A549 (cell line): Measurements from ENCODE around the gene RORC. TPM values are rescaled to one million over a fixed set of nuclear protein-coding genes. Genes with fewer than 3 reads are reported as not detected.

Source experiments
- ATAC-seq, 2 experiments: fragments of 200-7000 bp in 1 of 2; fragments of >200 bp in 1 of 2; cut with Nextera tagmentation in 1 of 2; cut with Tn5 transposase in 1 of 2; 3 replicates each; pipeline versions ENCODE4 v1.8.0 to v1.9.1; 2018 to 2020; ENCODE audit warnings: mild to moderate bottlenecking in 1 of 2, moderate library complexity in 1 of 2
- CTCF ChIA-PET: fragments of 300-600 bp; sonication (Branson Sonifier 250); formaldehyde crosslinking; extraction: SDS; loops from one replicate; lab custom pipeline; 2021; ENCODE audit warnings: antibody characterized with exemption, inconsistent platforms; lab: Yijun Ruan, JAX
- POLR2A ChIA-PET: fragments of 350-600 bp; formaldehyde crosslinking; extraction: SDS; loops from one replicate; lab custom pipeline; 2021; ENCODE audit warnings: antibody characterized with exemption, inconsistent platforms; lab: Yijun Ruan, JAX
- DNase-seq, 2 experiments: peaks; one replicate each; pipeline versions ENCODE4 v3.0.0 to v3.0.0-alpha.2; 2011 to 2016; ENCODE audit warnings: low read depth in 1 of 2, low spot score in 1 of 2
- FAIRE-seq: peaks from 2 replicates; lab custom pipeline; 2011; peaks lifted over from hg19 to GRCh38; lab: Jason Lieb, UNC
- H3K27ac ChIP-seq, 2 experiments: fragments of >200 bp; sonication (Bioruptor Twin); formaldehyde crosslinking; 3 replicates each; pipeline ENCODE4 v1.5.1; 2016 to 2017
- H3K4me1 ChIP-seq: fragments of >200 bp; sonication (Bioruptor Twin); formaldehyde crosslinking; 3 replicates; pipeline ENCODE4 v1.6.1; 2016
- H3K4me2 ChIP-seq: fragments of >200 bp; sonication (Bioruptor Twin); formaldehyde crosslinking; 3 replicates; pipeline ENCODE4 v1.6.1; 2016
- H3K4me3 ChIP-seq: fragments of >200 bp; sonication (Bioruptor Twin); formaldehyde crosslinking; 3 replicates; pipeline ENCODE4 v1.5.1; 2016
- H3K9me3 ChIP-seq: fragments of >200 bp; sonication (Bioruptor Twin); formaldehyde crosslinking; 3 replicates; pipeline ENCODE4 v1.6.1; 2016
- ATOH8 ChIP-seq: fragments of 250-450 bp; sonication (Bioruptor Pico); IDR thresholded peaks from 2 replicates; pipeline ENCODE4 v1.5.0; 2020; ENCODE audit warnings: low read depth, mild to moderate bottlenecking, moderate library complexity
- BHLHE40 ChIP-seq: IDR thresholded peaks from 2 replicates; pipeline ENCODE4 v1.6.1; 2012; ENCODE audit warnings: low read depth, low read length, inconsistent platforms
- CBX2 ChIP-seq: fragments of 200-600 bp; sonication (generic); IDR thresholded peaks from 2 replicates; pipeline ENCODE4 v1.6.1; 2016; ENCODE audit warnings: low read depth, mild to moderate bottlenecking, borderline replicate concordance
- CEBPB ChIP-seq, 2 experiments: fragments of >200 bp in 1 of 2; sonication (Bioruptor Twin) in 1 of 2; formaldehyde crosslinking in 1 of 2; IDR thresholded peaks; 2 replicates each; pipeline ENCODE4 v1.6.1; 2012 to 2016
- EHMT2 ChIP-seq: fragments of 200-600 bp; sonication (generic); IDR thresholded peaks from 2 replicates; pipeline ENCODE4 v1.6.1; 2016; ENCODE audit warnings: antibody characterized with exemption, low read depth, mild to moderate bottlenecking, moderate library complexity
- ESRRA ChIP-seq: fragments of 150-350 bp; IDR thresholded peaks from 2 replicates; pipeline ENCODE4 v1.6.1; 2014; ENCODE audit warnings: mild to moderate bottlenecking, low read length, borderline replicate concordance
- FOSB ChIP-seq: fragments of 250-450 bp; sonication (Bioruptor Pico); IDR thresholded peaks from 2 replicates; pipeline ENCODE4 v1.5.0; 2020; ENCODE audit warnings: mild to moderate bottlenecking, moderate library complexity
- FOXS1 ChIP-seq: fragments of 250-450 bp; sonication (Bioruptor Pico); IDR thresholded peaks from 2 replicates; pipeline ENCODE4 v1.5.0; 2020; ENCODE audit warnings: mild to moderate bottlenecking, moderate library complexity
- HDAC2 ChIP-seq: fragments of 200-600 bp; sonication (generic); IDR thresholded peaks from 2 replicates; pipeline ENCODE4 v1.6.1; 2016
- HOXA7 ChIP-seq: fragments of 250-450 bp; sonication (Bioruptor Pico); IDR thresholded peaks from 2 replicates; pipeline ENCODE4 v1.5.0; 2020; ENCODE audit warnings: mild to moderate bottlenecking, moderate library complexity
- HOXB5 ChIP-seq: fragments of 250-450 bp; sonication (Bioruptor Pico); IDR thresholded peaks from 2 replicates; pipeline ENCODE4 v1.5.0; 2020; ENCODE audit warnings: mild to moderate bottlenecking, moderate library complexity
- JUN ChIP-seq, 2 experiments: fragments of >200 bp; sonication (Bioruptor Twin); formaldehyde crosslinking; IDR thresholded peaks; 2 replicates in 1 of 2; 3 replicates in 1 of 2; pipeline ENCODE4 v1.6.1; 2016 to 2017
- KDM1A ChIP-seq: fragments of 200-600 bp; sonication (generic); IDR thresholded peaks from 2 replicates; pipeline ENCODE4 v1.6.1; 2016; ENCODE audit warnings: low read depth, mild to moderate bottlenecking
- KDM5A ChIP-seq: fragments of 200-600 bp; sonication (generic); IDR thresholded peaks from 2 replicates; pipeline ENCODE4 v1.6.1; 2016; ENCODE audit warnings: antibody characterized with exemption, mild to moderate bottlenecking
- MAFK ChIP-seq: fragments of 450-650 bp; IDR thresholded peaks from 2 replicates; pipeline ENCODE4 v1.6.1; 2014; ENCODE audit not compliant: partially characterized antibody
- MAX ChIP-seq: IDR thresholded peaks from 2 replicates; pipeline ENCODE4 v1.6.1; 2012
- MYC ChIP-seq: IDR thresholded peaks from 2 replicates; pipeline ENCODE4 v1.6.1; 2012; ENCODE audit warnings: mild to moderate bottlenecking, inconsistent platforms, low read length, improper control_type of control experiment, borderline replicate concordance
- NFE2L2 ChIP-seq: fragments of 150-350 bp; conservative IDR thresholded peaks from 2 replicates; pipeline ENCODE4 v1.6.1; 2014; ENCODE audit warnings: low read length
- POLR2A ChIP-seq: IDR thresholded peaks from 2 replicates; pipeline ENCODE4 v1.6.1; 2012; ENCODE audit warnings: mild to moderate bottlenecking, low read length
- POLR2AphosphoS2 ChIP-seq: conservative IDR thresholded peaks from 2 replicates; pipeline ENCODE4 v1.6.1; 2012; ENCODE audit warnings: low read length, improper control_type of control experiment, inconsistent platforms
- RARB ChIP-seq: fragments of 250-450 bp; sonication (Bioruptor Pico); IDR thresholded peaks from 2 replicates; pipeline ENCODE4 v1.8.0; 2021; ENCODE audit warnings: mild to moderate bottlenecking, moderate library complexity
- RCOR1 ChIP-seq: fragments of 150-350 bp; IDR thresholded peaks from 2 replicates; pipeline ENCODE4 v1.6.1; 2014; ENCODE audit warnings: antibody characterized with exemption, low read length, low read depth
- RFX5 ChIP-seq: fragments of 450-650 bp; IDR thresholded peaks from 2 replicates; pipeline ENCODE4 v1.7.1; 2014; ENCODE audit warnings: antibody characterized with exemption, mild to moderate bottlenecking, moderate library complexity
- RNF2 ChIP-seq: fragments of 200-600 bp; sonication (generic); IDR thresholded peaks from 2 replicates; pipeline ENCODE4 v1.6.1; 2016; ENCODE audit warnings: low read depth, mild to moderate bottlenecking, antibody characterized with exemption, moderate library complexity, borderline replicate concordance
- TFCP2L1 ChIP-seq: fragments of 250-450 bp; sonication (Bioruptor Pico); IDR thresholded peaks from 2 replicates; pipeline ENCODE4 v1.5.0; 2021; ENCODE audit warnings: mild to moderate bottlenecking
- TP53 ChIP-seq: fragments of 250-450 bp; sonication (Bioruptor Pico); IDR thresholded peaks from 2 replicates; pipeline ENCODE4 v1.5.0; 2021; ENCODE audit warnings: mild to moderate bottlenecking, moderate library complexity
- ZNF302 ChIP-seq: fragments of 250-450 bp; sonication (Bioruptor Pico); IDR thresholded peaks from 2 replicates; pipeline ENCODE4 v1.9.0; 2021; ENCODE audit warnings: inconsistent platforms, mild to moderate bottlenecking, moderate library complexity
- ZSCAN20 ChIP-seq: fragments of 250-450 bp; sonication (Bioruptor Pico); IDR thresholded peaks from 2 replicates; pipeline ENCODE4 v1.8.0; 2022; ENCODE audit warnings: mild to moderate bottlenecking, moderate library complexity
- WGBS: methylation state at CpG from one replicate; pipeline ENCODE4 v1.1.6; 2017; ENCODE audit errors: missing lambda C conversion rate; 5-methylcytosine and 5-hydroxymethylcytosine counted together
- polyA plus RNA-seq, 4 experiments: library from polyadenylated mRNA; depleted of rRNA in 3 of 4; stranded (reverse); fragments of >200 nt; fragmentation: RNase III in 1 of 4; extraction: RNeasy Plus Mini Kit Qiagen cat#74134 plus additional on column Dnase treatment in 1 of 4; gene quantifications; 2 replicates in 3 of 4; 3 replicates in 1 of 4; pipeline ENCODE4 v1.2.3, GENCODE V29; 2011 to 2017
- TF ChIP-seq, protein P1 (sequence below): fragments of 250-450 bp; sonication (Bioruptor Pico); IDR thresholded peaks from 2 replicates; pipeline ENCODE4 v1.5.0; 2021; ENCODE audit warnings: mild to moderate bottlenecking, moderate library complexity, borderline replicate concordance
- TF ChIP-seq, protein P2 (sequence below): IDR thresholded peaks from 2 replicates; pipeline ENCODE4 v1.6.1; 2012; ENCODE audit warnings: low read depth, borderline replicate concordance

The RORC gene
- polyA plus RNA-seq, 2 of the 4 experiments (the other 2 are of a cell fraction), result 0.06 to 0.25 TPM

DNA sequence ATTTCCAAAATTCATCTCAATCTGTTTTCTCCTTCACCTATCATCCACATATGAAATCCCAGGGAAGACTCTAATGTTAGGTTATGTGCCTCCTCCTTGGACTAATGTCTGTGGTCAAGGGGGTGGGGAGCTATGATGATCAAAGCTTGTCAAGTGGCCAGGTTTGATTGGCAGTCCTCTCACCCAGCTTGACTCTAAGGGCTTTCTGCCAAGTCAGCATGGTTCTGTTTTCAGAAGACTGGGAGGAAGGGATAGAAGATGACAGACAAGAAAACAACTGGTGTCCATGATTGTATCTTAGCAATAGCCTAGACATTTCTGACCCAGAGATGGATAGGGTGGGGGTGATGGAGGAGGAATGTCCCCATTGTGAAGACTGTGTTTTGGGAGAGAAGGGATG is 31.0 kb upstream of the RORC start:
- Histone ChIP-seq H3K27ac (no peak overlapping the region), H3K4me3 (no peak overlapping the region), H3K4me2 (no peak overlapping the region), H3K9me3 (no peaks in the 10 kb centered on the region), H3K4me1 (no peaks in the 10 kb centered on the region)
- DNase-seq (no peak), FAIRE-seq (no peak), ATAC-seq (no peak)
- ChIA-PET CTCF (no interaction called here), POLR2A (no interaction called here)
- no peak for TF ChIP-seq POLR2A
- peak; percentile 89 for TF ChIP-seq MAFK

DNA sequence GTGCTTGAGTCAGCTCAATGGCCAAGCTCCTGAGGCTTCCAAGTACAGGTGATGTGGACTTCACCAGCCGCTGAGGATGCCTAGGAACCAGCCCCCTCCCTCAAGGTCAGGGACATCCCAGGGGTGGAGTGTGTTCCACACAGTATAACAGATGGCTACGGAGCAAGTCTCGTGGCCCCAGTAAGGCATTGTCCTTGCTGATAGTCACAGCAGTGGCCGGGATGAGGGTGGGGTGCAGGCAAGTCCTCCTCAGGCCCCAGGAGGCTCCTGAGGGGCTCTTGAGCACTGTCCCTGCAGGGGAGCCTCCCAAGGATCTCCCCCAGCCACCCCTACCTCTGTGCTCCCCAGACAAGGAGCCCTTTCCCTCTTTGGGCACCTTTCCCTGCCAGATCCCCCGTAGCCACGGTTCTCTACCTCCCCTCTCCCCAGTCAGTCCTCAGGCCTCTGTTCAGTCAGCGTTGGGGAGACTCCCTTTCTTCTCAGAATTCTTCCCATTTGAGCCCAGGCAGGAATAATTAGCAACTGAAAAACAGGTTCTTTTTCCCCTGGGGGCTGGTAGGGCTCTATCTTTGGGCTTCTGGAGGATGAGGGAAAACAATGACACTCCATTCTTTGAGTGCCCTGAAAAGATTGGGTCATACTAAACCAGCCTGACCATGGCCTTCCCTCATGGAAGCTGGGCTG is 29.0 kb upstream of the RORC start:
- TF ChIP-seq RNF2 (no peak), ZSCAN20 (CRISPR knock-in tag) (no peak), MYC (no peak), RFX5 (no peak), ATOH8 (CRISPR knock-in tag) (no peak), HDAC2 (no peak), MAX (no peak), ZNF302 (CRISPR knock-in tag) (no peak), FOXS1 (CRISPR knock-in tag) (no peak), HOXA7 (no peak), CBX2 (no peak), TP53 (CRISPR knock-in tag) (no peak), NFE2L2 (no peak), KDM1A (no peak), TFCP2L1 (CRISPR knock-in tag) (no peak), FOSB (CRISPR knock-in tag) (no peak), BHLHE40 (no peak), ESRRA (no peak), CEBPB (IDR thresholded peaks at IDR 0.05) (no peak)
- TF ChIP-seq, protein P1, sequence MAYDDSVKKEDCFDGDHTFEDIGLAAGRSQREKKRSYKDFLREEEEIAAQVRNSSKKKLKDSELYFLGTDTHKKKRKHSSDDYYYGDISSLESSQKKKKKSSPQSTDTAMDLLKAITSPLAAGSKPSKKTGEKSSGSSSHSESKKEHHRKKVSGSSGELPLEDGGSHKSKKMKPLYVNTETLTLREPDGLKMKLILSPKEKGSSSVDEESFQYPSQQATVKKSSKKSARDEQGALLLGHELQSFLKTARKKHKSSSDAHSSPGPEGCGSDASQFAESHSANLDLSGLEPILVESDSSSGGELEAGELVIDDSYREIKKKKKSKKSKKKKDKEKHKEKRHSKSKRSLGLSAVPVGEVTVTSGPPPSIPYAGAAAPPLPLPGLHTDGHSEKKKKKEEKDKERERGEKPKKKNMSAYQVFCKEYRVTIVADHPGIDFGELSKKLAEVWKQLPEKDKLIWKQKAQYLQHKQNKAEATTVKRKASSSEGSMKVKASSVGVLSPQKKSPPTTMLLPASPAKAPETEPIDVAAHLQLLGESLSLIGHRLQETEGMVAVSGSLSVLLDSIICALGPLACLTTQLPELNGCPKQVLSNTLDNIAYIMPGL (CRISPR knock-in tag), result no peak
- TF ChIP-seq, all 56 proteins: peak for 0
- DNase-seq, result no peak
- Histone ChIP-seq H3K9me3 (no peaks in the 10 kb centered on the region), H3K27ac (no peak overlapping the region), H3K4me2 (no peak overlapping the region), H3K4me3 (no peak overlapping the region), H3K4me1 (no peaks in the 10 kb centered on the region)
- ATAC-seq, result no peak
- FAIRE-seq, result no peak
- WGBS, result 66% methylated on average over 7 of the region's 7 CpGs
- ChIA-PET CTCF (interaction anchor here (1.0 to 1.9 kb wide), 3 partner anchors 16 to 73 kb away, joined by 3 to 7 read pairs (median 3); no protein-coding TSS in a partner anchor), POLR2A (no interaction called here)

- ATAC-seq, result no peak; a peak in 1 of 6 replicates
- DNase-seq, result no peak
- no peak overlapping the region for H3K4me2 ChIP-seq
- CTCF ChIA-PET, result interaction anchor here (1.4 to 1.9 kb wide), 2 partner anchors 20 to 23 kb away, joined by 4 to 7 read pairs; partner anchors contain the start of gene C2CD4D
- no peak overlapping the region for H3K4me3 ChIP-seq
- no peaks in the 10 kb centered on the region for H3K9me3 ChIP-seq
- POLR2A ChIA-PET, result no interaction called here
- TF ChIP-seq RFX5 (no peak), HOXB5 (CRISPR knock-in tag) (no peak), POLR2A (no peak), RARB (CRISPR knock-in tag) (no peak), POLR2AphosphoS2 (no peak), ATOH8 (CRISPR knock-in tag) (no peak), MAX (no peak), EHMT2 (no peak), KDM5A (no peak), RCOR1 (no peak), JUN (IDR thresholded peaks at IDR 0.05) (no peak)
- TF ChIP-seq, protein P2, sequence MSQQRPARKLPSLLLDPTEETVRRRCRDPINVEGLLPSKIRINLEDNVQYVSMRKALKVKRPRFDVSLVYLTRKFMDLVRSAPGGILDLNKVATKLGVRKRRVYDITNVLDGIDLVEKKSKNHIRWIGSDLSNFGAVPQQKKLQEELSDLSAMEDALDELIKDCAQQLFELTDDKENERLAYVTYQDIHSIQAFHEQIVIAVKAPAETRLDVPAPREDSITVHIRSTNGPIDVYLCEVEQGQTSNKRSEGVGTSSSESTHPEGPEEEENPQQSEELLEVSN, result no peak
- no peak for FAIRE-seq
- 73% methylated on average over 6 of the region's 6 CpGs for WGBS
- H3K27ac ChIP-seq, result no peak overlapping the region
- H3K4me1 ChIP-seq, result no peaks in the 10 kb centered on the region
These were observed 28.3 kb upstream of the RORC start for GRCh38 chr1:151859891-151860293.
